Osteoblast (primary cell): ENCODE data around the gene PAX5. TPM values are rescaled to one million over a fixed set of nuclear protein-coding genes. Genes with fewer than 3 reads are reported as not detected.

Experiments
- DNase-seq: peaks from one replicate; pipeline ENCODE4 v3.0.0; 2011; ENCODE audit warnings: low spot score, mixed read lengths; ENCODE audit not compliant: insufficient read length; ENCODE audit errors: missing footprints
- H2AFZ ChIP-seq: 2 replicates; pipeline ENCODE4 v1.6.0; 2011; ENCODE audit warnings: mild to moderate bottlenecking, low read length
- H3K27ac ChIP-seq: 2 replicates; pipeline ENCODE4 v1.5.1; 2011; ENCODE audit warnings: mild to moderate bottlenecking, low read depth, low read length, moderate library complexity
- H3K27me3 ChIP-seq: 2 replicates; pipeline ENCODE4 v1.6.0; 2012; ENCODE audit warnings: mild to moderate bottlenecking, control low read depth, inconsistent platforms, low read length, moderate library complexity; ENCODE audit not compliant: insufficient read depth
- H3K36me3 ChIP-seq: 2 replicates; pipeline ENCODE4 v1.5.1; 2011; ENCODE audit warnings: mild to moderate bottlenecking, low read length, control low read depth, moderate library complexity; ENCODE audit not compliant: insufficient read depth
- H3K4me1 ChIP-seq: 2 replicates; pipeline ENCODE4 v1.5.1; 2011; ENCODE audit warnings: mild to moderate bottlenecking, low read length, control low read depth, moderate library complexity; ENCODE audit not compliant: insufficient read depth
- H3K4me2 ChIP-seq: 2 replicates; pipeline ENCODE4 v1.6.0; 2011; ENCODE audit warnings: mild to moderate bottlenecking, low read length; ENCODE audit not compliant: insufficient read depth
- H3K4me3 ChIP-seq: fragments of 200-600 bp; sonication (generic); 3 replicates; pipeline ENCODE4 v1.5.1; 2012; ENCODE audit warnings: mild to moderate bottlenecking, low read length, inconsistent platforms; ENCODE audit not compliant: insufficient read depth
- H3K79me2 ChIP-seq: 2 replicates; pipeline ENCODE4 v1.6.0; 2012; ENCODE audit warnings: mild to moderate bottlenecking, low read length, control low read depth, inconsistent platforms; ENCODE audit not compliant: insufficient read depth
- H3K9me3 ChIP-seq: 2 replicates; pipeline ENCODE4 v1.5.1; 2011; ENCODE audit warnings: low read depth, low read length, control low read depth
- H4K20me1 ChIP-seq: 2 replicates; pipeline ENCODE4 v1.6.0; 2012; ENCODE audit warnings: mild to moderate bottlenecking, low read length, control low read depth; ENCODE audit not compliant: insufficient read depth
- total RNA-seq: library from RNA; depleted of rRNA; stranded (reverse); fragments of >200 nt; gene quantifications from 2 replicates; pipeline ENCODE4 v1.2.3, GENCODE V29; 2012
- TF ChIP-seq, protein P1 (sequence below): IDR thresholded peaks from 2 replicates; pipeline ENCODE4 v1.5.1; 2011; ENCODE audit warnings: mild to moderate bottlenecking, low read depth, low read length, moderate library complexity; ENCODE audit errors: extremely low read depth

Gene PAX5
- total RNA-seq, 1 donor = not detected

DNA sequence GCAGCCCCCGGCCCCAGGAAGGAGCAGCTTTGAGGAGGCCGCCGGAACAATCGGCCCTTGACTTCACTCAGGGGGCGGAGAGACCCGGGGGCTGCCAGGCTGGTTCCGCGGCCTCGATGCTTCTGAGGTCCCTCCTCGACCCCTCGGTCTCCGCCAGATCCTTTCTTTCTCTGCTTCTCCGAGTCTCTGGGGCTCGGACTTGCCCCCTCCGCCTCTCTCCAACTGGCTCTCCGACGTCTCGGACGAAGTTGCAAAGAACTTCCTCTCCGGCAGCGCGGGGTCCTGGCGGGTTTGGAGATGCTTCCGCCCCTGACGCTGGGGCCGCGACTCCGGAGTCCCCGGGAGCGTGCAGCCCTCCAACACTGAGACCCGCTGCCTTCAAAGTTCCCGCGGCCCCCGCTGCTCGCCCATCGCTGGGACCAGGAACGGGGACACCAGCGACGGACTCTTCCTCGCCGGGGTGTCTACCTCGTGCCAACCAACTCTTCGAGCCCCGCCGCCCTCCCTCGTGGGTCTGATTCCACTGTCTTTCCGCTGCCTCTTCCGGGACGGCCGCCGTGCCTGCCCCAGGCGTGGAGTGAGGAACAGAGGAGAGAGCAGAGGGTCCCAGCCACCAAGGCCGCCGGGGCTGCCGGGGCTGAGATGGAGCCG, 7.0 kb downstream of the PAX5 start:
- peak; percentile 41 for DNase-seq
- H3K9me3 ChIP-seq = no peaks in the 10 kb centered on the region
- H2AFZ ChIP-seq = no peak overlapping the region
- H3K4me3 ChIP-seq = no peak overlapping the region
- peaks cover 99% of the 10 kb centered on the region for H3K27me3 ChIP-seq
- TF ChIP-seq, protein P1, sequence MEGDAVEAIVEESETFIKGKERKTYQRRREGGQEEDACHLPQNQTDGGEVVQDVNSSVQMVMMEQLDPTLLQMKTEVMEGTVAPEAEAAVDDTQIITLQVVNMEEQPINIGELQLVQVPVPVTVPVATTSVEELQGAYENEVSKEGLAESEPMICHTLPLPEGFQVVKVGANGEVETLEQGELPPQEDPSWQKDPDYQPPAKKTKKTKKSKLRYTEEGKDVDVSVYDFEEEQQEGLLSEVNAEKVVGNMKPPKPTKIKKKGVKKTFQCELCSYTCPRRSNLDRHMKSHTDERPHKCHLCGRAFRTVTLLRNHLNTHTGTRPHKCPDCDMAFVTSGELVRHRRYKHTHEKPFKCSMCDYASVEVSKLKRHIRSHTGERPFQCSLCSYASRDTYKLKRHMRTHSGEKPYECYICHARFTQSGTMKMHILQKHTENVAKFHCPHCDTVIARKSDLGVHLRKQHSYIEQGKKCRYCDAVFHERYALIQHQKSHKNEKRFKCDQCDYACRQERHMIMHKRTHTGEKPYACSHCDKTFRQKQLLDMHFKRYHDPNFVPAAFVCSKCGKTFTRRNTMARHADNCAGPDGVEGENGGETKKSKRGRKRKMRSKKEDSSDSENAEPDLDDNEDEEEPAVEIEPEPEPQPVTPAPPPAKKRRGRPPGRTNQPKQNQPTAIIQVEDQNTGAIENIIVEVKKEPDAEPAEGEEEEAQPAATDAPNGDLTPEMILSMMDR = no peak
- peak overlapping the region; percentile 48 for H3K4me2 ChIP-seq
- no peaks in the 10 kb centered on the region for H3K4me1 ChIP-seq
- H3K27ac ChIP-seq = no peak overlapping the region
- H3K79me2 ChIP-seq = no peaks in the 10 kb centered on the region
- no peaks in the 10 kb centered on the region for H3K36me3 ChIP-seq
- H4K20me1 ChIP-seq = peaks cover 5% of the 10 kb centered on the region

- no peak overlapping the region for H3K27ac ChIP-seq
- peaks cover 99% of the 10 kb centered on the region for H3K27me3 ChIP-seq
- no peak overlapping the region for H3K4me3 ChIP-seq
Measured at GRCh38 chr9:37026113-37026930, 7.7 kb downstream of the PAX5 start.

DNA sequence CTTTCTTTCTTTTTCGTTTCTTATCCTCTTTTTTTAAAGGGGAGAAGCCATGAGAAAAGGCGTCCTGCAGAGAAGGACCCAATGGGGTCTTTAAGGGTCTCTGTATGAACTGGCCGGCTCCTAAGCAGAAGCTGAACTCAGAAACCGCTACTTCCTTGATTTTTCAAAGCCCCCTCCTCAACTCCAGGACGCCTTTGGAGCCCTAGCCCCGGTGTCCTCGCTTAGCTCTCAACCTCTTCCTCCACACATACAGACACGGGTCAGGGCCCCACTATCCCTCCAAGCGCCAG, 8.3 kb downstream of the PAX5 start:
- no peak overlapping the region for H2AFZ ChIP-seq

More at GRCh38 chr9:37026113-37026930, 7.7 kb downstream of the PAX5 start:
- Histone ChIP-seq H3K9me3 (no peaks in the 10 kb centered on the region), H3K36me3 (no peaks in the 10 kb centered on the region), H2AFZ (no peak overlapping the region), H4K20me1 (peaks cover 5% of the 10 kb centered on the region), H3K79me2 (no peaks in the 10 kb centered on the region), H3K4me2 (peak overlapping the region; percentile 72), H3K4me1 (no peaks in the 10 kb centered on the region)
- DNase-seq = peak; percentile 79
- TF ChIP-seq, protein P1 = no peak

More for the DNA sequence above, 8.3 kb downstream of the PAX5 start:
- H3K4me3 ChIP-seq = peak overlapping the region; percentile 59
- no peak overlapping the region for H3K27ac ChIP-seq
- TF ChIP-seq, protein P1 = no peak
- peak overlapping the region; percentile 72 for H3K4me2 ChIP-seq
- no peaks in the 10 kb centered on the region for H3K4me1 ChIP-seq
- H4K20me1 ChIP-seq = peaks cover 5% of the 10 kb centered on the region
- peak; percentile 73 for DNase-seq
- no peaks in the 10 kb centered on the region for H3K36me3 ChIP-seq
- H3K27me3 ChIP-seq = peaks cover 97% of the 10 kb centered on the region
- no peaks in the 10 kb centered on the region for H3K79me2 ChIP-seq
- H3K9me3 ChIP-seq = no peaks in the 10 kb centered on the region
